ENCODE measurements around the gene PIAS1. TPM values are rescaled to one million over a fixed set of nuclear protein-coding genes. Genes with fewer than 3 reads are reported as not detected.

The PIAS1 gene
- total and polyA plus RNA-seq, 9 of the 15 experiments (the other 6 are each of a cell fraction or from before 2014, with no cell fraction given) = 18.0 to 59.1 (median 28.5) TPM

DNA sequence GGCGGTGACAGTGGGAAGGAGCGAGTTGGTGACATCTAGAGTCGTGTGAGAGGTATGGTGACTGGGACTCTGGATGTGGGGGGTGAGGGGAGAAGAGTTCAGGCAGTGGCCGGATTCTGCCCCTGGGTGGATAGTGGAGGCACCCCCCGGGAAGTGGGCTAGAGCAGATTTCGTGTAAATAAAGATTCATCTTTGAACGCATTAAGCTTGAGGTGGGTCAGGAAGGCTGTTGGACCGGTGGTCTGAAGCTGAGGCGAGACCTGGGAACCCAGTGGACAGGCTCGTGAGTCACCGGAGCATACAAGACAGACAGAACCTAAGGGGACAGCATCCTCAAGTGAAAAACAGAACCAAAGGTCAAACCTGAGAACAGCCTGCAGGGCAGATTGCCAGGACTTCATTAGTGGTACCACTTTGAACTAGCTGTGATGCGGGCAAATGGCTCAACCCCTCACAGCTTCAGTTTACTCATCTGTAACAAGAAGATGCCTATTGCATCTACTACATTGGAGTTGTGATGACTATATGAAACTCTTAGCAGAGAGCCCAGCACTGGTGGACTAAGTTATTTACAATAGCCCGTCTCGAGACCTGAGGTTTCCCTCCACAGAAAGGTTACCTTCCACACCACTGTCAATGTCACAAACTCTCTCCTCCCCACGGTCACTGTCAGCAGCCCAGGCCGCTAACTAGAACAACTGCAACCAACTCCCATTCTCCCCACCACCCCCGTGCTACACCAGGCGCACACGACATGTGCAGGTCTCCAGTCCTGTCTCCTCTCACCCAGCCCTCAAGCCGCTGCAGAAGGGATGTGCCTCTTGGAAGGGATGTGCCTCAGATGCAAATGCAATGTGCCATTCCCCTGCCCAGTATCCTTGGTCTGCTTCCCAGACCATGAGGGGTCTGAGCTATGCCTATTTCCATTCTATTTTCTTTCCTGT is 176.3 kb downstream of the PIAS1 start:
- TSS peak; percentile 86 for BruUV-seq (replicated peaks)

More for the DNA sequence above, 176.3 kb downstream of the PIAS1 start:
- 46% methylated on average over 19 of the region's 20 CpGs for WGBS (ENCODE audit: insufficient coverage, low coverage, missing lambda C conversion rate)
- Histone ChIP-seq H3K4me2 (ENCODE audit: insufficient read depth, low read length) (peak overlapping the region; percentile 92), H3K27ac (ENCODE audit: extremely low read depth, low read depth, low read length) (peak overlapping the region; percentile 75), H3K4me3 (peak overlapping the region; percentile 93), H3K27me3 (ENCODE audit: control insufficient read depth in 2 of 2, insufficient read depth in 2 of 2, low read length in 2 of 2) (no peaks in the 10 kb centered on the region), H2AFZ (ENCODE audit: low read depth, low read length) (peak overlapping the region; percentile 100), H3K9ac (ENCODE audit: insufficient read depth in 1 of 2, low read depth in 2 of 2, low read length in 2 of 2) (peak overlapping the region; percentile 81 to 92), H3K9me1 (ENCODE audit: control insufficient read depth, insufficient read depth, low read length) (no peaks in the 10 kb centered on the region), H4K20me1 (replicated peaks; ENCODE audit: control insufficient read depth, insufficient read depth, low read length) (peaks cover 14% of the 10 kb centered on the region; the same call in 1 of the 2 replicates), H3K9me3 (replicated peaks; ENCODE audit: control insufficient read depth, insufficient read depth, low read depth, low read length) (no peaks in the 10 kb centered on the region), H3K4me1 (replicated peaks in 1 of 2; ENCODE audit: control insufficient read depth in 2 of 2, insufficient read depth in 2 of 2, low read length in 2 of 2) (peaks cover 33 to 43% of the 10 kb centered on the region in 2 experiments), H3K79me2 (ENCODE audit: control insufficient read depth, insufficient read depth, low read length) (peaks cover 41% of the 10 kb centered on the region), H3K36me3 (ENCODE audit: control insufficient read depth, insufficient read depth, low read length) (peaks cover 16% of the 10 kb centered on the region; the same call in 2 of the 3 replicates)
- TF ChIP-seq JUN (IDR thresholded peaks at IDR 0.05; ENCODE audit: borderline replicate concordance, low read depth, low read length) (no peak), JUN (CRISPR knock-in tag; IDR thresholded peaks at IDR 0.05; ENCODE audit: borderline replicate concordance) (0 out of 2 replicates have a peak, but pooled peaks have one; percentile 40), SAP30 (IDR thresholded peaks at IDR 0.05; ENCODE audit: borderline replicate concordance, insufficient read depth, low read depth, low read length, poor library complexity, severe bottlenecking) (peak; percentile 12), POLR2G (IDR thresholded peaks at IDR 0.05; ENCODE audit: low read depth, low read length) (no peak), HDAC2 (IDR thresholded peaks at IDR 0.05) (0 out of 2 replicates have a peak, but pooled peaks have one; percentile 0), TEAD4 (IDR thresholded peaks at IDR 0.05; ENCODE audit: low read length) (no peak), TEAD4 (CRISPR knock-in tag; IDR thresholded peaks at IDR 0.05; ENCODE audit: borderline replicate concordance) (0 out of 2 replicates have a peak, but pooled peaks have one; percentile 70), RBFOX2 (IDR thresholded peaks at IDR 0.05; ENCODE audit: low read depth, low read length) (no peak), RHOXF2B (CRISPR knock-in tag; conservative IDR thresholded peaks at IDR 0.05) (no peak), HNRNPK (IDR thresholded peaks at IDR 0.05; ENCODE audit: low read depth, low read length, poor library complexity, severe bottlenecking) (no peak), NFXL1 (CRISPR knock-in tag; IDR thresholded peaks at IDR 0.05) (no peak)
- TF ChIP-seq, protein P1, sequence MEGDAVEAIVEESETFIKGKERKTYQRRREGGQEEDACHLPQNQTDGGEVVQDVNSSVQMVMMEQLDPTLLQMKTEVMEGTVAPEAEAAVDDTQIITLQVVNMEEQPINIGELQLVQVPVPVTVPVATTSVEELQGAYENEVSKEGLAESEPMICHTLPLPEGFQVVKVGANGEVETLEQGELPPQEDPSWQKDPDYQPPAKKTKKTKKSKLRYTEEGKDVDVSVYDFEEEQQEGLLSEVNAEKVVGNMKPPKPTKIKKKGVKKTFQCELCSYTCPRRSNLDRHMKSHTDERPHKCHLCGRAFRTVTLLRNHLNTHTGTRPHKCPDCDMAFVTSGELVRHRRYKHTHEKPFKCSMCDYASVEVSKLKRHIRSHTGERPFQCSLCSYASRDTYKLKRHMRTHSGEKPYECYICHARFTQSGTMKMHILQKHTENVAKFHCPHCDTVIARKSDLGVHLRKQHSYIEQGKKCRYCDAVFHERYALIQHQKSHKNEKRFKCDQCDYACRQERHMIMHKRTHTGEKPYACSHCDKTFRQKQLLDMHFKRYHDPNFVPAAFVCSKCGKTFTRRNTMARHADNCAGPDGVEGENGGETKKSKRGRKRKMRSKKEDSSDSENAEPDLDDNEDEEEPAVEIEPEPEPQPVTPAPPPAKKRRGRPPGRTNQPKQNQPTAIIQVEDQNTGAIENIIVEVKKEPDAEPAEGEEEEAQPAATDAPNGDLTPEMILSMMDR (IDR thresholded peaks at IDR 0.05 in 2 of 3, conservative IDR thresholded peaks at IDR 0.05 in 1 of 3; ENCODE audit: insufficient read depth in 2 of 3, low read depth in 1 of 3, low read length in 3 of 3) = peak in 1 of 3 experiments; percentile 19; a peak in 3 of 6 replicates
- TF ChIP-seq, protein P2, sequence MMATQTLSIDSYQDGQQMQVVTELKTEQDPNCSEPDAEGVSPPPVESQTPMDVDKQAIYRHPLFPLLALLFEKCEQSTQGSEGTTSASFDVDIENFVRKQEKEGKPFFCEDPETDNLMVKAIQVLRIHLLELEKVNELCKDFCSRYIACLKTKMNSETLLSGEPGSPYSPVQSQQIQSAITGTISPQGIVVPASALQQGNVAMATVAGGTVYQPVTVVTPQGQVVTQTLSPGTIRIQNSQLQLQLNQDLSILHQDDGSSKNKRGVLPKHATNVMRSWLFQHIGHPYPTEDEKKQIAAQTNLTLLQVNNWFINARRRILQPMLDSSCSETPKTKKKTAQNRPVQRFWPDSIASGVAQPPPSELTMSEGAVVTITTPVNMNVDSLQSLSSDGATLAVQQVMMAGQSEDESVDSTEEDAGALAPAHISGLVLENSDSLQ (IDR thresholded peaks at IDR 0.05) = peak; percentile 19; the same call in 1 of the 2 replicates
- TF ChIP-seq, protein P3, sequence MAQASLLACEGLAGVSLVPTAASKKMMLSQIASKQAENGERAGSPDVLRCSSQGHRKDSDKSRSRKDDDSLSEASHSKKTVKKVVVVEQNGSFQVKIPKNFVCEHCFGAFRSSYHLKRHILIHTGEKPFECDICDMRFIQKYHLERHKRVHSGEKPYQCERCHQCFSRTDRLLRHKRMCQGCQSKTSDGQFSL (CRISPR knock-in tag; IDR thresholded peaks at IDR 0.05) = 0 out of 2 replicates have a peak, but pooled peaks have one; percentile 53
- TF ChIP-seq, protein P3 (tag; IDR thresholded peaks at IDR 0.05) = no peak
- ATAC-seq (peak; percentile 36), DNase-seq (ENCODE audit: extremely low read depth in 1 of 4, low spot score in 3 of 4) (peak in 1 of 4 experiments; percentile 31), FAIRE-seq (no peak)
- in situ Hi-C loops (cut with MboI) = no loop called here
- ChIA-PET CTCF (ENCODE audit: low intra/inter-chr PET ratio) (no interaction called here), POLR2A (interaction anchor here (0.8 to 2.5 kb wide), 2 partner anchors 11 kb away, joined by 4 to 18 read pairs; no protein-coding TSS in a partner anchor)
- intact Hi-C loops (cut with micrococcal nuclease) = no loop called here

Data from K562 (cell line).